ENCODE results near the gene RASD2.

The RASD2 gene

DNA sequence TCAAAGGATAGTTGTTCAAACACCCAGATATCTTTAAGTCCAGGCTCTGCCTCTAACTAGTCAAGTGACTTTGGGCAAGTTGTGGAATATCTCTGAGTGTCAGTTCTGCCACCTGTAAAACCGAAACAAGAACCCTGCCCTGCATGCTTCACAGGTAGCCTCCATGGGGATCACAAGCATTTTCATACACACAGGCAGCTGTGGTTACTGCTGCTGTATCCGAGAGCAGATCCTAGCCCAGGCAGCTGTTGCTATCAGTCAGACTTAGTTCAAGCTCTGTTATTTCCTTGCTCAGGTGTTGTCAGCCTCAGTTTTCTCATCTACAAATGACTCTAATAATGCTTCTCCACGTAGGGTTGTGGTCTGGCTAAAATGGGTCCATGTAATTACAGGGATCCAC is 6.5 kb upstream of the RASD2 start:
- FAIRE-seq, result no peak
- TF ChIP-seq, protein P1, sequence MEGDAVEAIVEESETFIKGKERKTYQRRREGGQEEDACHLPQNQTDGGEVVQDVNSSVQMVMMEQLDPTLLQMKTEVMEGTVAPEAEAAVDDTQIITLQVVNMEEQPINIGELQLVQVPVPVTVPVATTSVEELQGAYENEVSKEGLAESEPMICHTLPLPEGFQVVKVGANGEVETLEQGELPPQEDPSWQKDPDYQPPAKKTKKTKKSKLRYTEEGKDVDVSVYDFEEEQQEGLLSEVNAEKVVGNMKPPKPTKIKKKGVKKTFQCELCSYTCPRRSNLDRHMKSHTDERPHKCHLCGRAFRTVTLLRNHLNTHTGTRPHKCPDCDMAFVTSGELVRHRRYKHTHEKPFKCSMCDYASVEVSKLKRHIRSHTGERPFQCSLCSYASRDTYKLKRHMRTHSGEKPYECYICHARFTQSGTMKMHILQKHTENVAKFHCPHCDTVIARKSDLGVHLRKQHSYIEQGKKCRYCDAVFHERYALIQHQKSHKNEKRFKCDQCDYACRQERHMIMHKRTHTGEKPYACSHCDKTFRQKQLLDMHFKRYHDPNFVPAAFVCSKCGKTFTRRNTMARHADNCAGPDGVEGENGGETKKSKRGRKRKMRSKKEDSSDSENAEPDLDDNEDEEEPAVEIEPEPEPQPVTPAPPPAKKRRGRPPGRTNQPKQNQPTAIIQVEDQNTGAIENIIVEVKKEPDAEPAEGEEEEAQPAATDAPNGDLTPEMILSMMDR (IDR thresholded peaks at IDR 0.05; ENCODE audit: insufficient read depth, missing control alignments), result no peak
- DNase-seq (ENCODE audit: insufficient read length, low spot score), result no peak

DNA sequence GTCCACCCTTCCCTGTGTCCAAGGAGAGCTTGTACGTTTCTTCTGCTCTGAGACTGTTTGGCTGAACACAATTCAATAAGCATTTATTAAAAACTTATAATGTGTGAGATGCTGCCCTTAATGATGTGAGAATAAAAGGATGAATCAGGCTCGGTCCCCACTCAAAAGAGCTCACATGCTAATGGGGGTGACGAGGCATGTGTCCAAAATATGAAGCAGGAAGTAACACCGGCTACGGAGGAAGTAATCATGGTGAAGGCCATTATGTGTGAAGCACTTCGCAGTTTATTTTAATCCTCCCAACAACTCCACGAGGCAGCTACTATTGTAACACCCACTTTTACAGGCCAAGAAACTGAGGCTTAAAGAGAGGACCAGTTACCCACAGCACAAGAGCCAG is 3.4 kb upstream of the RASD2 start:
- FAIRE-seq (no peak), DNase-seq (ENCODE audit: insufficient read length, low spot score) (no peak)

DNA sequence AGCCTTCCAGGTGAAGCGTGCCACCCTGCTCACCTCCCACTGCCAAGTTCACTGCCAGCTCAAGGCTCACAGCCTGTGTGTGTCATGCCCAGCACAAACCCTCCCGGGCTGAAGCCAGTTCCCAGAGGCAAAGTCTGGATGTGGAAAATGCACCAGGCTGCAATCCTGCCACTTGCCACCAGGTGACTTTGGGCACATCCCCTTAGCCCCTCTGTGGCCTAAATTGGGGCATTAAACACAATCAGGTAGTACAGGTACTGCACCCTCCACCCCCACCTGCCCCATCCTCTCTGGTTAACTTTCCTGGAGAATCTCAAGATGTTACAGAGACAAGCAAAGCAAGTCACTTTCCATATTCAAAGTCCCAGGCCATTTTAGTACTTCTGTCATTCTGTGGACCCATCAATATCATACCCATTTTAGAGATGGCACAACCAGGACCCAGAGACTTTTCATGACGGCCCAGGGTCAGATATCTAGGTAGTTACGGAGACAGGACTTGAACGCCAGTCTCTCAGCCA is 1.8 kb upstream of the RASD2 start:
- FAIRE-seq (no peak), DNase-seq (ENCODE audit: insufficient read length, low spot score) (no peak)
- TF ChIP-seq, protein P1 (IDR thresholded peaks at IDR 0.05; ENCODE audit: insufficient read depth, missing control alignments), result peak; percentile 26

More for the DNA sequence above, 3.4 kb upstream of the RASD2 start:
- TF ChIP-seq, protein P1 (IDR thresholded peaks at IDR 0.05; ENCODE audit: insufficient read depth, missing control alignments), result no peak

DNA sequence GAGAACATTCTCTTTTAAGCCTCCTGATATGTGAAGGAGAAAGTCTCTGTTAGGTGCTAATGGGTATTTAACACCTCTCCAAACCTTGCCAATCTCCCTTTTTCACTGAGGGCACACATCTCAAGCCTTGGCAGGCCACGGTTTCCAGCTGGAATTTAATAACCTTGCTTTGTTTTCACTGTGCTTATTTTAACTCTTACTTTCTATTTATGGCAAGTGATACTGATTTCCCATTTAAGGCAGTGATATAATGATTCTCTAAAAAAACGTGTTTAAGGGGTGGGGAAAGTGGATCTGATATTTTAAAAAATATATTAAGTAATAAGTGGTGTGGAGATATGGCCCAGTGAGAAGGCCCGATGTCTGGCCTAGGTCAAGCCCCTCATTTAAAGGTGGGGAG is 1.1 kb upstream of the RASD2 start:
- no peak for FAIRE-seq
- DNase-seq (ENCODE audit: insufficient read length, low spot score), result no peak
- TF ChIP-seq, protein P1 (IDR thresholded peaks at IDR 0.05; ENCODE audit: insufficient read depth, missing control alignments), result no peak

DNA sequence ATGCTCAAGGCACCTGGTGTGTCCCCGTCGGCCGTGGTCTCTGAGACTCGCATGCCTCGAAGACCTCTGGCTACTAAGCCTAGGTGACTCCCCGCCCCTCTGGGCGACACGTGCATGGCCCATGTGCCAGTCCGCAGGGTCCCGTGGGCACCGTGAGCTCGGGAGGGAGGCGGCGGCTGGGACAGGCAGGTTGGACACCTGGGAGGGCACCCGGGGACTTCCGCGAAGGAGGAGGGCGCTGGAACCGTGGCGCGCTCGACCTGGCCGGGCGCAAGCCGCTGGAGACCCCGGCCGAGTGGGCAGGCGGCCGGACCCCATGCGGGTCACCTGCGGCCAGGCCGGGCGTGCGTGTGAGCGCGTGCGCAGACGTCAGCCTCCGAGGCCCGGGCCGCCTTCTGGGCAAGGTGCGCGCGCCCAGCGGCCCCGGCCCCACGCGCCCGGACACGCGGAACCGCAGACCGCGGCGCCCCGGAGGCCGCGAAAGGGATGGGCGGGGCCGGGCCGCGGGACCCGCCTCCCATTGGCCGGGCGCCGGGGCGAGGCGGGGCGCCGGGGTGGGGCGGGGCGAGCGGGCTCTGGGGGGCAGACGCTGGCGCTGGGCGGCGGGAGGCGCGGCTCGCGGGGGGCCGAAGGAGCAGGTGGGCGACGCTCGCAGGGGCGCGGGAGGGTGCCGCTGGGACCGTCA is 579 bp upstream of the RASD2 start:
- FAIRE-seq (no peak), DNase-seq (ENCODE audit: insufficient read length, low spot score) (peak; percentile 56)
- TF ChIP-seq, protein P1 (IDR thresholded peaks at IDR 0.05; ENCODE audit: insufficient read depth, missing control alignments), result no peak

DNA sequence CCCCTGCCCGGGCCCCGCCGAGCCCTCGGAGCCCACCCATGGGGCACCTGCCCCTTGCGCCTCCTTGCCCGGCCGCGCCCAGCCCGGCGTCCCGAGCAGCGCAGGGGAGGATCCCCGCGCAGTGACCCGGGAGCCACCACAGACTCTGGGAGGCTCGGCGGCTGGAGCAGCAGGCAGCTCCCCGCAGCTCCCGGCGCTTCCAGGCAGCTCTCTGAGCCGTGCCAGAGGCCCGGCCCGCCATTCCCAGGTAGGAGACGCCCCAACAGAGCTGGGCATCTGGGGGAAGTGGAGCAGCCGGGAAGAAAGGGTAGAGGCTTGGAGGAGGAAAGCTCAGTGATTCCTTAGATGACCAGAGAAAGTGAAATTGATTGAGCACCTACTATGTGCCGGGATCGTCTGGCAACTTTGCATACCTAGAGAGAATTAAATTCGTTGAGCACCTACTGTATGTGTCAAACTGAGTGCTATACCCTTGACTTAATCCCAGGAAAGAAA is 670 bp downstream of the RASD2 start:
- FAIRE-seq (no peak), DNase-seq (ENCODE audit: insufficient read length, low spot score) (no peak)
- TF ChIP-seq, protein P1 (IDR thresholded peaks at IDR 0.05; ENCODE audit: insufficient read depth, missing control alignments), result no peak
